NAMALWA (cell line): ENCODE results near the gene JAZF1.

Source experiments
- DNase-seq: peaks from one replicate; pipeline ENCODE4 v3.0.0-alpha.2; 2015; ENCODE audit warnings: low spot score

The JAZF1 gene

DNA sequence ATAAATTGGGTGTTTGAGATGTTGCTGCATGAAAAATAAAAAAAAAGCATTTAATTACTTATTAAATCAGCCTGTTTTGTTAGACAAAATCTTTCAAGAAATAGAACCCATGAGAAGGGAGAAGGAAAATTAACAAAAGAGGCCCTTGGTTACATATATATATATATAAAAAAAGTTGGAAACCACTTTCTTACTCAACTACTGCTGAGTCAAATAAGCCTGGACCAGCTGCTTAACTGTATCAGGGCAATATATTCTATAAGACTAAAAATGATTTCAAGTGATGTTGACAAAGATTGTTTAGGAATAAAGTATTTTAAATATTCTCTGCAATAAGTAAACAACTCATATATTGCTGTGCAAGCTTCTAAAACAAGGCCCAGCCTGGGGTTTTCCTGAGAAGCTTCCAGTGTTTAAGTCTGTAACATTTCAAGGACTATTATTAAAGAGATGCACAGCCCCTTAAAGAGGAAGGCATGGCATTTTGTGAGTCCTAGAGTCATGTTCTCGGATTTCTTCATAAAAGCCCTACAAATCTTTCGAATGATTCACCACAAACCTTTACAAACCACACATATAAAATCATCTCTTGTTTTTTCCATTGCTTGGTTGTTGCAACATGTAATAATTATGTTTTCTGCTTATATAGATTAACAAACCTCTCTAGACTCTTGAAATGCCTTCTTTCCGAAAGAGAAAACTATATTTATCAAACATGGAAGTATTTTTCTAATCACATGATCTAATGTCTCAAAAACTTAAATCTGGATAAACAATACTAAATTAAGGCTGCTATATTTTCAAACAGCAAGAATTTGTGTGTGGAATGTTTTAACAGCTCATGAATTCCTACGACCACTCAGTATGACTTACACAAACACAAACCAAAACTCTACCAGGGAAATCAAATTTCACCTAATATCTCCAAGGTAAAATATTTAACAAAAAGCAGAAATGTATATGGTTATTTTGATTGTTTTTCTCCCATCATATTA lies 14.3 kb downstream of the JAZF1 start:
- DNase-seq = no peak

- peak; percentile 77 for DNase-seq
These were observed 15.3 kb downstream of the JAZF1 start for GRCh38 chr7:28165261-28165660.

- no peak for DNase-seq
These were observed 16.6 kb downstream of the JAZF1 start for GRCh38 chr7:28163949-28164348.

DNA sequence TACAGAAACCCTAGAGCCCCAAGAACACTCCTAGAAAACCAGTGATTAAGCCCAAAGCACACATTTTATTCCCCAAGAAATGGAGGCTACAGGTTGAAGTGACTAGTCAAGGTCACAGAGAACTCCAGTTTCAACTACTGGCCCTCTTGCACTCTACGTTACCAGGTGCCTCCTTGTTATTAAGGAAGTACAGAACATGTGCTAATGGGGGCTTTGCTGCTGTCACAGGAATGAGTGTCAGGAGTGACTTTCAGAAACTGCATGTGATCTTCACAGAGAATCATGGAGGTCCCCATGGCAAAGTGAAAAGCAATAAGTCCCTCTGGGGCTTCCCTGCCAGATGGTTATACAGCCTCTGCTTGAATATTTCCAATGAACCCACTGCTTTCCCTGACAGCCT lies 19.3 kb downstream of the JAZF1 start:
- DNase-seq = peak; percentile 49

- no peak for DNase-seq
These were observed 20.0 kb downstream of the JAZF1 start for GRCh38 chr7:28160551-28160991.

DNA sequence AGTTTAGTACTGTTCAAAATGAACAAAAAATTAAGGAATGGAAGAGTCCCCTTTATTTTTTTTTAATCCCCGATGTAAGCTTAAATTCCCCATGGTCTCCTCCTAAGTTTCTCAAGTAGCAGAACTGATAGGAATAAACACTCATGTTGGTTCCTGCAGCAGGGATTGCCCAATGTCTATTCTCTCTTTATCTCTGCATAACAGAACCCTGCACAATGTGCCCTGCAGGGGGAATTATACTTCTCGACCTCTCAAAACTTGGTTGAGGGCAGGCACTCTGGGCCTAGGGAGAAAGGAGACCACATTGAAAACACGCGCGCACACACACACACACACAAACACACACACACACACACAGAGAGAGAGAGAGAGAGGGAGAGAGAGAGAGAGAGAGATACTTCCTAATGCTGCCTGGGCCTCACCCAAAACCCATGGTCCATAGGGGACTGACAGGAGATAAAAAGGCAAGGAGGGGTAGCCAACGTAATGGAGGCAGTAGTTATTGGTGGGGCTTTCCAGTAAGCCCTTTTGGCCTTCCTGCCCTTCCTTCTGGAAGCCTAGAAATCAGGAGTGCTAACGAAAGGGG lies 22.7 kb downstream of the JAZF1 start:
- DNase-seq = no peak

DNA sequence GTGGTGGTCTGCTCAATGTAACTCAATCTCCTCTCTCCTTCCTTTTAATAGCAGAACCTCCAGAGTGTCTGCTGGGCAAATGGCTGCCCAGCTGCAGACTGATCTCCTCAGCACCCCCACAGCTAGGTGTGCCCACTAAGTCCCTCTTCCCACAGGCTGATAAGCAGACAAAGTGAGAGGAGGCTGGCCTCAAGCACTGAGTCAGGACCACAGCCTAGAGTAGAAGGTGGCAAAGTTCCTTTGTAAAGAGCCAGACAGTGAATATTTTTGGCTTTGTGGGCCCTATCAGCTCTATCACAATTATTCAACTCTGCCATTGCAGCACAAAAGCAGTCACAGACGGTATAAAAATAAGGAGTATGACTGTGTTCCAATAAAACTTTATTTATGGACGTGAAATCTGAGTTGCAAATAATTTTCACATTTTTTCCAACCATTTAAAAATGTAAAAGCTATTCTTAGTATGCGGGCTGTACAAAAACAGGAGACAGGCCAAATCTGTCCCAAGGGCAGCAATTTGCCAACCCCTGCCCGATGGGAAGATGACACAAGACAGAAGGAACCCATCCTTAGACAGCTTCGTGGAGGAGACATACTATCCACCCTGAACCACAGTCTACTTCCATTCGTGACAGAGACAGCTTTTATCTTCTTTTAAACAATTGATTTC lies 23.4 kb downstream of the JAZF1 start:
- no peak for DNase-seq

- DNase-seq = no peak
These were observed 24.2 kb downstream of the JAZF1 start for GRCh38 chr7:28156401-28156800.

DNA sequence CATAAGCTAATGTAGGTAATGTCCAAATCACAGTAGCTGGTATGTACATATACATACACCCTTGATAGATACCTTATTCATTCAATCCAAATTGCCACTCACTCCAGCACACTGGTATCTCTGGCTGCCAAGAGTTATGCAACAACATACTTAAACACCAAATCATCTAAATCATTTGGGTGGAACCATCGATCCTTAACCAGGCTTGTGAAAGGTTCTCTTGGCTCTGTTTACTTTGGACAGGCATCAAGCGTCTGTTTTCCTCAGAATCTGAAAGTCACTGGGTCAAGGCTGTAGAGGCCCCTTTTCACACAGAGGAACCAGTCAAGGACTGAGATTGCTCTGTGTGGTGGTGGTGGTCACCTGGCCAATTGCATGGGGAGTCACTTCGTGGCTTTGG lies 24.6 kb downstream of the JAZF1 start:
- no peak for DNase-seq

GRCh38 chr7:28155019-28155660 lies 25.5 kb downstream of the JAZF1 start:
- DNase-seq = peak; percentile 90

GRCh38 chr7:28152594-28152993 lies 28.0 kb downstream of the JAZF1 start:
- no peak for DNase-seq

DNA sequence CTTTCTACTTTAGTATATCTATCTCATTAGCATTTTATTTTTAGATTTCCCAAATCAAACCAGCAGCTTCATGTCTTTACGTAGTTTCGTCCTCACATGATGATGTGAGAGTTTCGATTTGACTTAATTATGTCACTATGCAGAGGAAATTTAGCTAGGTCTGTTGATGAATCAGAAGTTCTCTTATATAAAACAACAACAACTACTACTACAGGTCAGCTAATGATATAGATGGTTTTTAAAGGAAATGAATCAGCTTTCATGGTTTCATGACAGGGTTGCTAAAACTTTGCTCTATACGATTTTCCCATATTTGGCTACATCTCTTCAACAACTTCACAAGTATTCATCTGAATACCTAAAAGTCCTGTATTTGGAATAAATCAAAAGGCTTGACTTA lies 28.6 kb downstream of the JAZF1 start:
- DNase-seq = peak; percentile 40

DNA sequence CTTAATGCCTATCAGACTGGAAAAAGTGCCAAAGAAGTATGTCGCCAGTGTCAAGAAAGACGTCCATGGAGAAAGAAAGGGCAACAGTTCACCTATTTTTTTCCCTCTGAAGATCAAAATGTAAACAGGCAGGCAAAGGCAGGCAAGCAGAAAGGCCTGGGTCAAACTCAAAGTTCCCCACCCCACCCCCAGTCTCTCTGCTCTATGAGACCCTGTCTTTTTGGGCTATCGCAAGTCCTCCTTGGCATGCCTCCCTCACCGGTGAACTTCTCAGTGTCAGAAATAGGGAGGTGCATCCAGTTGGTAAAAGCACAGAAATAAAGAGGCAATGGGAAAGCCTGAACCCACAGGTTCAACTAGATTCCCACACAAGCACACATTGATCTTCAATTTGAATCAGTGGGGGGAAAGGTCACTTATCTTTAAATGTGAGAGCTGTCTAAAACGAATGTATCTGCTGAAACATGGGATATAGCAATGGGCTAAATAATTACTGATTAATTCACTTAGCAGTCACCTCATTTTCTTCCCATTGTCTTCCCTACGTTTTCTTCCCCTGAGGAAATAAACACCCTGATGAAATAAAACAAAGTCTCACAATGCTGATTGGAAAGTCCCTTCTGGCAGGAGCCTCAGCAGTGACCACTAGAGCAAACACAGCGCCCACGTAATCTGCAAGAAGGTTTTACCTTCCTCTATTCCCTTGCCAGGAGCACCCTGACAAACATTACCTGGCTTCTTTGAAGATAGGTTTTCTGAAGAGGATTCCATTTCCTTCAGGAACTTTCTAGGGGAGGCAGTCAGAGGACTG lies 31.1 kb downstream of the JAZF1 start:
- no peak for DNase-seq

- DNase-seq = no peak
These were observed 34.7 kb downstream of the JAZF1 start for GRCh38 chr7:28145931-28146330.

DNA sequence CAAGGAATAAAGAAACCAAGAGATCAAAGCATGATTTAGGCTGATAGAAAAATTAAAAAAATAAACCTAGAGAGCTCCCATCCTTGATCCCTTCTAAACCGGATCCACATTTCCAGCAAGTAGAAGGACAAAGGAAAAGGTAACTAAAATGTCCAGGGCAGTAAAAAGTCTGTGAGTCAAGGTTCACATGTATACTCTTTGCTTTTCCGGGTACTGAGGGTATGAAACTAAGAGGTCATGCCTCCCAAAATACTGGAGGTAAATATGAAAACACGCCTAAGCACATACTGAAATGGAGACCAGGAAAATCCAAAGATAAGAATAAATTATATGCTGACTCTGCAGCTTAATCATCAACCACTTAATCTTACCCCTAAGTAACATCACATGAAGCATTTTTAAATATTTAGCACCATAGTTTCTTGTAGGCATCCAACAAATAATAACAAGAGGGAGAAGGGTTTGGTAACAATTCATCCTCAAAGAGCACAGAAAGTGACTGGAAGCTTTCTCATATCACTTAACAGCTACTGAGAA lies 35.4 kb downstream of the JAZF1 start:
- no peak for DNase-seq

DNA sequence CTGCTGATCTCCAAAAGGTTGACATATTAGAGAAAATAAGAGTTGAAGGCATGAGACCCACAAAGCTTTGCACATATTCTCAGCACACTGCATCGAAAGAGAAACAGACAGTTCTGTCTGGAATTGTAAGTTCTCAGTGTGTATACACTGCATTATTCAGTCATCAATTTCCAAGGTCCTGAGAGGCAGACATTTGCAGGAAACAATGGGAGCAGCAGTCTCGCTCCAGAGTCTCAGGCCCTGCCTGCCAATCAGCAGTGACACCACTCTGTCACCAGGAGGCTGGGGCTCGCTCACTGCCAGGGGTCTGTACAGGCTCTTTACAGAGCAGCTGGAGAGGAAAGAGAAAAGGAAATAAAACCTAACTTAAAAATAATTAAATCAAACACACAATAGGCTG lies 36.3 kb downstream of the JAZF1 start:
- peak; percentile 35 for DNase-seq

GRCh38 chr7:28142650-28143049 lies 37.9 kb downstream of the JAZF1 start:
- DNase-seq = peak; percentile 27

DNA sequence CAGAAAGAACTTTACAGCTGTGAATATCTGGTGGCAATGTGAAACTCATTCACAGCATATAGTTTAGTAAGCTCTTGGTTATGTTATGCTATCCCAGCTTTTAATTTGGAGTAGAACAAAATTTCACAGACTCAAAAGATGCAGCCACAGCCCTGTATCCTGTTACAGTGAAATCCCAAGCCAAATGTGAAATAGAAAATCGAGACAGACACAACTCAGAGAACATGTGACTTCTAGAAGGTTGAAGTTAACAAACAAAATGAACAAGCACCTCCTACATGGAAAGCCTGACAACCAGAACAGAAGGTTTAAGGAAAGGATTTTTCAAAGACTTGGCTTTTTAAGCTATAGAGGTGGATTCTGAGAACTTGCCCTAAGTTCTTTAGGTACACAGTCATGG lies 39.6 kb downstream of the JAZF1 start:
- no peak for DNase-seq

- DNase-seq = no peak
These were observed 41.8 kb downstream of the JAZF1 start for GRCh38 chr7:28138837-28139236.

DNA sequence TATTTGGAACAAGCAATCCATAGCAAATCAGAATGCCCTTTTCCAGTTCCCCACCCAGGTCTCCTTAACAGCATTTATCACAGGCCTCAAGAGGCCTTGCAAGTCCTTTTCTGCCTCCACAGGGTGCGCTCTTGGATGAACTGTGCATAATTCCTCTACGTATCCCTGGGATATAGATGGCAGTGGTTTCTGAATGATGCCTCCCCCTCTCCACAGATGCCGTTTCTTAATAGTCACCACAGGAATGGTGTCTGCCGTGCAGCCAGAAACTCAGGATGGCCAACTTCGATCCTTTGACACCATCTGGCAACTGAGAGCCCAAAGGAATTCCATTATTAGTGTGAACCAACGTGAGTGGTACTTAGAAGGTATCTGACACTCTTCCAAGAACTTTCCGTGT lies 43.1 kb downstream of the JAZF1 start:
- DNase-seq = no peak

DNA sequence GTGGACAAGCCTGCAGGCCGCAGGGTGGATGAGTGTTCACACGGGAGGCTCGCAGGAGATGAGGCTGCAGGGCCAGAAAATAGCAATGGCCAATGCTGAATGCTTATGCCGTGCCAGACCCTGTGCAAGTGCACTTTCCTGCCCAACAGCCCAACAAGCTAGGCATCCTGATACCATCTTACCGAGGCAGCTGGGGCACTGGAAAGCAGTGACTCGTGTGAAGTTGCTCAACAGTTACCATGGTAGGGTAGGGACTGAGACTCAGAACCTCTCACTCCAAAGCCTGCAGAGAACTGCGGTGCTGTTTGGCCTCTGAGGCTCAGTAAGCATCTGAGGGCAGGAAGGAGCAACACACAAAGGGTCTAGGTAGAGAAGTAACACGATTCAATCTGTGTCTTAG lies 43.7 kb downstream of the JAZF1 start:
- no peak for DNase-seq
